Astrocyte of the spinal cord (primary cell): ENCODE results near the gene LHPP.

ENCODE experiments used
- DNase-seq: peaks from one replicate; pipeline ENCODE4 v3.0.0; 2011; ENCODE audit warnings: low read depth, low spot score
- H3K4me3 ChIP-seq: 2 replicates; pipeline ENCODE4 v1.5.1; 2011; ENCODE audit warnings: low read depth, mild to moderate bottlenecking, low read length, moderate library complexity
- in situ Hi-C: cut with HindIII; loops from 2 replicates; pipeline ENCODE4 v1.10.0; 2017; ENCODE audit warnings: low sequenced_read_pairs
- TF ChIP-seq, protein P1 (sequence below): IDR thresholded peaks from 2 replicates; pipeline ENCODE4 v1.5.1; 2012; ENCODE audit warnings: low read depth, mild to moderate bottlenecking, low read length, inconsistent platforms

The LHPP gene

DNA sequence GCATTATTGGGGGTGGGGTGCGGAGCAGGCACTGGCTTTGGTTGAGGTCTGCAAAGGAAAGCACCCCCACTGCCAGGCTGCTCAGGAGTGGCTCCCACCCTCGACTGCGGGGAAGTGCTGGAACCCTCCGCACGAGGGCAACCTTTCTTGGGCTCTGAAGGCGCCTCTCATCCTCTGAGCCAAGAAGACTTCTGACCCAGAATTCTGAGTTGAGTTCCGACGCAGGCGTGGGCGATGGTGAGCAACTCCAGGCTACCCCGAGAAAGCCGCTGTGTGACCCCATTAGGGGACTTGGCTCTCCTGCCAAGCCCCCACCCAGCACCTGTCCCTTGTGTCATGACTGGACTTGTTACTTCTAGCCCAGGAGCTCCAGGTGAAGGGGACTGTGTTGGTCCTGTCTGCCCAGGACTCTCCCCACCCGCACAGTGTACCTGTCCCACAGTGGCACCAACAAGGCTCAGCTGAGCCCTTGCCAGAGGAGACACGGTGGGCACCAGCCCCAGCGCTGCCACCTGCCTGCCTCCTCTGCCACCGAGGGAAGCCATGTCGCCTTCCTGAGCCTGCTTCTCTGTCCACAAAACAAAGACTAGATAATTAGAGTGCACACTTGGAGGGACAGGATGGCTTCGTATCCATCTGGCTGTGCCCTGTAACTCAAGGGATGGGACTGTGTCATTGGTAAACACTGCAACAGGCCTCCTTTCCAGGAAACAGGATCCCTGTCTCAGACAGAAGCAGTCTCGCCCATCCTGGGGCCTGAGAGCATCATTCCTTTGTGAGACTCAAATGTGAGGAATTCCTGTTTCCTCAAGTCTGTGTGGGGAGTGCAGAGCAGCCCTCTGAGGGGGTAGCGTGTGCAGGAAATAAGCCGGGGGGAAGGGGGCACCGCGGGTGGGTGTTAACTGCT is 128.8 kb downstream of the LHPP start:
- H3K4me3 ChIP-seq: no peak overlapping the region
- in situ Hi-C loops: no loop called here
- TF ChIP-seq, protein P1, sequence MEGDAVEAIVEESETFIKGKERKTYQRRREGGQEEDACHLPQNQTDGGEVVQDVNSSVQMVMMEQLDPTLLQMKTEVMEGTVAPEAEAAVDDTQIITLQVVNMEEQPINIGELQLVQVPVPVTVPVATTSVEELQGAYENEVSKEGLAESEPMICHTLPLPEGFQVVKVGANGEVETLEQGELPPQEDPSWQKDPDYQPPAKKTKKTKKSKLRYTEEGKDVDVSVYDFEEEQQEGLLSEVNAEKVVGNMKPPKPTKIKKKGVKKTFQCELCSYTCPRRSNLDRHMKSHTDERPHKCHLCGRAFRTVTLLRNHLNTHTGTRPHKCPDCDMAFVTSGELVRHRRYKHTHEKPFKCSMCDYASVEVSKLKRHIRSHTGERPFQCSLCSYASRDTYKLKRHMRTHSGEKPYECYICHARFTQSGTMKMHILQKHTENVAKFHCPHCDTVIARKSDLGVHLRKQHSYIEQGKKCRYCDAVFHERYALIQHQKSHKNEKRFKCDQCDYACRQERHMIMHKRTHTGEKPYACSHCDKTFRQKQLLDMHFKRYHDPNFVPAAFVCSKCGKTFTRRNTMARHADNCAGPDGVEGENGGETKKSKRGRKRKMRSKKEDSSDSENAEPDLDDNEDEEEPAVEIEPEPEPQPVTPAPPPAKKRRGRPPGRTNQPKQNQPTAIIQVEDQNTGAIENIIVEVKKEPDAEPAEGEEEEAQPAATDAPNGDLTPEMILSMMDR: peak; percentile 26
- no peak for DNase-seq

DNA sequence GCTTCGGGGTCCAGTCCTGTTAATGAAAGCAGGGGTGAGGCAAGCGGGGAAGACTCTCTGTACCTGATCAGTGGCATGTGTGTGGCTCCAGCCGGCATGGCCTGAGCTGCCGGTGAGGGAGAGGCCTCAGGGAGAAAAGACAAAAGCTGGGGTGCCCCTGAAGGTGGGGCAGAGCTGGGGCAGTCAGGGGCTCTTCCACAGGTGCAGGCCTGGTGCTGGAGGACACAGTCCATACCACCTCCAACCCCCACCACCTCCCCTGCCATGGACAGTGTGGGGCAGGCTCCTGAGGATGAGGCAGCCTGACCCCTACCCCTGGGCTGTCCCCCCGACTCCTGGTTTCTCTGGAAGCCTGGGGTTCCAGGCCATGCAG is 129.5 kb downstream of the LHPP start:
- TF ChIP-seq, protein P1: no peak
- H3K4me3 ChIP-seq: no peak overlapping the region
- in situ Hi-C loops: no loop called here
- DNase-seq: no peak

DNA sequence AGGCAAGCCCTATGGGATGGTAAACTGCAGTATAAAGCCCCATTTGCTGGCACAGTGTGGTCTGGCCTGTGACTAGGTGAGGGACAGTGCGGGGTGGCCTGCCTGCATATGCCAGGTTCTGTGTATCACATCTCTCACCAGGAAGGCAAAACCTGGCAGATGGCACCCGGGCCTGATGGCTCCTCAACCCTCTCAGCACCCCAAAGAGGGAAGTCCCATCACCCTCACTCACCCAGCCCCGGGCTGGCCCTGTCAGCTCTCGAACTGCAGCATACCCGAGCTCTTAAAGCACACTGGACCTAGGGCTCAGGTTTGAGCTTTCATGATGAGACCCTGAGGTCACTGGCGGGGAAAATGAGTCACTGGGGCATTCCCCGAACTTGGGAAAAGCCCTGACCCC is 130.5 kb downstream of the LHPP start:
- no peak overlapping the region for H3K4me3 ChIP-seq
- no peak for DNase-seq
- in situ Hi-C loops: no loop called here
- TF ChIP-seq, protein P1: no peak

DNA sequence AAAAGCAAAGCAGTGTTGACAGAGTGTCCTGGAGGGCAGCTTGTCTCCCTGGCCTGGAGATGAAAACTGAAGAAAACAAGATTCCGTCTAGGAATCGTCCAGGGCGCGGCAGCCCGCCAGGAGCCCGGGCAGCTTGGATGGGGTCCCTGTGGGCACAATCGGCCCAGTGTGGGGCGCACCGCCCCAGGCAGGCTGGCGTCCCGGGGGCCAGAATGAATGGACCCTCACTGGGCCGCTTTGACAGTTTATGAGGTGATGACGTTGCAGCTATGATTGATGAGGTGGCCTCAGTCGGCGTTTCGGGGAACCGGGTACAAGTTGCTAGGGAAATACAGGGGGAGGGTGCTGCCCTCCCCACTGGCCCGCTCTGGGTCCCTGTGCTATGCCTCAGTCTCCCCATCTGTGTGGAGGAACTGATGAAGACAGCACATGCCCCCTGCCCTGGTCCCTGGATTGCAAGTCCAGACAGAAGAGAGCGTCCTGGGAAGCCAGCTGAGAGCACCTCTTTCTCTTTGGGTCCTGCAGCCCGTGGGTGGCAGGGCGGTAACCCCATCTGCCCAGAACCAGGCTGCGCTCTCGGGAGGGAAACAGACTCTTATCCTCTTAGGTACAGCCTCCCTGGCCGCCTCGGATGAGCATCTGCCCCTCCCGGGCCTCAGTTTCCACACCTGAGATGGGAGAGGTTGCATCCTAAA is 131.3 kb downstream of the LHPP start:
- no peak for DNase-seq
- TF ChIP-seq, protein P1: no peak
- no peak overlapping the region for H3K4me3 ChIP-seq
- in situ Hi-C loops: no loop called here

DNA sequence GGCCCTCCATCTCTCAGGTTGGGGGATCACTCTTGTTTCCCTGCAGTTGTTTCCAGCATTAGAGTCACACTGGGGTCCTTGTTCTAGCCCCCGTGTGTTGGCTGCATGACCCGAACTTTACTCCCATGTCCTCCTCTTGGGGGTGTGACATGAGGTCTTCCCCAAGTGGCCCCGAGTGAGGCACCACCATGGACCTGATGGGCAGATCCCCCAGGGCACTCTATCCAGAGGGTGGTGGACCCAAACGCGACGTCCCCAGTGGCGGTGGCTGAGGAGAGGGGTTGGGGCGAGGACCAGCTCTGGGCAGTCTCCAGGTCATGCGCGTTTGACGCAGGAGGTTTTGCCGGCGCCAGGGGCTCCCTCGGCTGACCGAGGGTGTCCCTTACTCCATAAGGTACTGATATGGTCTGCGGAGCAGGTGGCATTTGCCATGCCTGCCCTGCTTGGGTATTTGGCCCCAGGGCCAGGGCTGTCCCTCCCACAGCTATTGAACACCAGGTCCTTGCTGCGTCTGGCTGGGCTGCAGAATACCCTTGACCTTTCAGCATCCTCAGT is 131.9 kb downstream of the LHPP start:
- in situ Hi-C loops: no loop called here
- TF ChIP-seq, protein P1: no peak
- no peak overlapping the region for H3K4me3 ChIP-seq
- DNase-seq: no peak

DNA sequence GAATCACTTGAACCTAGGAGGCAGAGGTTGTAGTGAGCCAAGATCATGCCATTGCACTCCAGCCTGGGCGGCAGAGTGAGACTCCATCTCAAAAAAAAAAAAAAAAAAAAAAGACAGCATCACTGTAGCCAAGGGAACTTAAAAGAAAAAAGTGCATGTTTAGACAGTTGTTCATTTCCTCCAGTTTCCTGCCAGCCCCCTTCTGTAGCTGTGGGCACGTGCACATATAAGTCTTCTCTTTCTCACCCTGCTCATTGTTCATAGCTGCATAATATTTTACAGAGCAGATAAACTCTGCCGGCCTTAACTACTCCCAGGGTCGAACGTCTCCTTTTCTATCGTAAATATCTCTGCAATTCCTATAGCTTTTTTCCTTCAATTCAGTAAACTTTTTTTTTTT is 132.6 kb downstream of the LHPP start:
- in situ Hi-C loops: no loop called here
- DNase-seq: no peak
- H3K4me3 ChIP-seq: no peak overlapping the region
- TF ChIP-seq, protein P1: no peak
